HepG2 (cell line): ENCODE measurements around the gene CCT6A.

ENCODE experiments used
- CTCF ChIP-seq: sonication (generic); formaldehyde crosslinking; IDR thresholded peaks from 2 replicates; pipeline ENCODE4 v1.5.0; 2020; ENCODE audit warnings: mild to moderate bottlenecking, missing genetic modification reagents, moderate library complexity
- FOXM1 ChIP-seq: sonication (generic); formaldehyde crosslinking; IDR thresholded peaks from 2 replicates; pipeline ENCODE4 v1.5.0; 2020; ENCODE audit warnings: missing genetic modification reagents
- HDAC2 ChIP-seq: sonication (generic); formaldehyde crosslinking; IDR thresholded peaks from 2 replicates; pipeline ENCODE4 v1.4.0; 2020; ENCODE audit warnings: missing genetic modification reagents
- JUND ChIP-seq: sonication (generic); formaldehyde crosslinking; IDR thresholded peaks from 2 replicates; pipeline ENCODE4 v1.8.0; 2022; ENCODE audit warnings: mild to moderate bottlenecking, missing genetic modification reagents
- PAF1 ChIP-seq: IDR thresholded peaks from 2 replicates; pipeline ENCODE4 v1.6.1; 2016; ENCODE audit warnings: missing genetic modification reagents, missing compliant biosample characterization
- RELA ChIP-seq: sonication (generic); formaldehyde crosslinking; IDR thresholded peaks from 2 replicates; pipeline ENCODE4 v1.4.0; 2020; ENCODE audit warnings: missing genetic modification reagents
- TCF7 ChIP-seq: sonication (generic); IDR thresholded peaks from 2 replicates; pipeline ENCODE4 v1.6.1; 2016; ENCODE audit warnings: antibody characterized with exemption, low read depth
- ZNF550 ChIP-seq: sonication (generic); formaldehyde crosslinking; IDR thresholded peaks from 2 replicates; pipeline ENCODE4 v1.4.0; 2020; ENCODE audit warnings: mild to moderate bottlenecking, missing genetic modification reagents, borderline replicate concordance
- ZNF670 ChIP-seq: sonication (generic); formaldehyde crosslinking; IDR thresholded peaks from 2 replicates; pipeline ENCODE4 v1.8.0; 2022; ENCODE audit warnings: mild to moderate bottlenecking, missing genetic modification reagents, borderline replicate concordance
- ZNF746 ChIP-seq: sonication (generic); formaldehyde crosslinking; IDR thresholded peaks from 2 replicates; pipeline ENCODE4 v1.8.0; 2022; ENCODE audit warnings: mild to moderate bottlenecking, missing genetic modification reagents
- ZNF766 ChIP-seq: sonication (generic); formaldehyde crosslinking; IDR thresholded peaks from 2 replicates; pipeline ENCODE4 v1.5.0; 2020; ENCODE audit warnings: missing genetic modification reagents, borderline replicate concordance
- TF ChIP-seq, protein P1 (sequence below): sonication (generic); formaldehyde crosslinking; IDR thresholded peaks from 2 replicates; pipeline ENCODE4 v1.8.0; 2022; ENCODE audit warnings: missing genetic modification reagents, low read depth, mild to moderate bottlenecking, borderline replicate concordance
- TF ChIP-seq, protein P2 (sequence below): sonication (generic); formaldehyde crosslinking; IDR thresholded peaks from 2 replicates; pipeline ENCODE4 v1.5.0; 2020; ENCODE audit warnings: missing genetic modification reagents

- no peak for TF ChIP-seq PAF1 (CRISPR knock-in tag)
- TF ChIP-seq TCF7 = no peak
- no peak for TF ChIP-seq RELA (CRISPR knock-in tag)
- no peak for TF ChIP-seq ZNF670 (CRISPR knock-in tag)
- TF ChIP-seq JUND (CRISPR knock-in tag) = no peak
- TF ChIP-seq ZNF550 = no peak
- no peak for TF ChIP-seq FOXM1 (CRISPR knock-in tag)
- TF ChIP-seq, protein P1, sequence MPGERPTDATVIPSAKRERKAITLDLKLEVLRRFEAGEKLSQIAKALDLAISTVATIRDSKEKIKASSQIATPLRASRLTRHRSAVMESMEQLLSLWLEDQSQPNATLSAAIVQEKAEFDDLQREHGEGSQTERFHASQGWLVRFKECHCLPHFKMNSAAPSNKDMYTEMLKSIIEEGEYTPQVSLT (CRISPR knock-in tag) = no peak
- no peak for TF ChIP-seq CTCF (CRISPR knock-in tag)
- TF ChIP-seq ZNF746 (CRISPR knock-in tag) = no peak
- no peak for TF ChIP-seq HDAC2
- TF ChIP-seq, protein P2, sequence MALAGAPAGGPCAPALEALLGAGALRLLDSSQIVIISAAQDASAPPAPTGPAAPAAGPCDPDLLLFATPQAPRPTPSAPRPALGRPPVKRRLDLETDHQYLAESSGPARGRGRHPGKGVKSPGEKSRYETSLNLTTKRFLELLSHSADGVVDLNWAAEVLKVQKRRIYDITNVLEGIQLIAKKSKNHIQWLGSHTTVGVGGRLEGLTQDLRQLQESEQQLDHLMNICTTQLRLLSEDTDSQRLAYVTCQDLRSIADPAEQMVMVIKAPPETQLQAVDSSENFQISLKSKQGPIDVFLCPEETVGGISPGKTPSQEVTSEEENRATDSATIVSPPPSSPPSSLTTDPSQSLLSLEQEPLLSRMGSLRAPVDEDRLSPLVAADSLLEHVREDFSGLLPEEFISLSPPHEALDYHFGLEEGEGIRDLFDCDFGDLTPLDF (CRISPR knock-in tag) = no peak
- TF ChIP-seq ZNF766 (CRISPR knock-in tag) = no peak
Measured at GRCh38 chr7:56023500-56023899, 28.1 kb upstream of the CCT6A start.
